GM10248 (cell line): Measurements from ENCODE around the gene SUSD6.

Experiments
- CTCF ChIA-PET: fragments of 300-600 bp; sonication (Branson Sonifier 250); formaldehyde crosslinking; extraction: SDS; loops from one replicate; lab custom pipeline; 2021; ENCODE audit warnings: antibody characterized with exemption; lab: Yijun Ruan, JAX
- POLR2A ChIA-PET: fragments of 350-650 bp; sonication (Branson Sonifier 250); formaldehyde crosslinking; extraction: SDS; loops from one replicate; lab custom pipeline; 2020; ENCODE audit warnings: antibody characterized with exemption; lab: Yijun Ruan, JAX
- DNase-seq: peaks from one replicate; pipeline ENCODE4 v3.0.0; 2012; ENCODE audit errors: extremely low spot score
- CTCF ChIP-seq: IDR thresholded peaks from 2 replicates; pipeline ENCODE4 v1.5.1; 2012; ENCODE audit warnings: mild to moderate bottlenecking, low read depth; ENCODE audit errors: extremely low read depth, missing control alignments, control extremely low read depth

The SUSD6 gene, protein sequence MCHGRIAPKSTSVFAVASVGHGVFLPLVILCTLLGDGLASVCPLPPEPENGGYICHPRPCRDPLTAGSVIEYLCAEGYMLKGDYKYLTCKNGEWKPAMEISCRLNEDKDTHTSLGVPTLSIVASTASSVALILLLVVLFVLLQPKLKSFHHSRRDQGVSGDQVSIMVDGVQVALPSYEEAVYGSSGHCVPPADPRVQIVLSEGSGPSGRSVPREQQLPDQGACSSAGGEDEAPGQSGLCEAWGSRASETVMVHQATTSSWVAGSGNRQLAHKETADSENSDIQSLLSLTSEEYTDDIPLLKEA

DNA sequence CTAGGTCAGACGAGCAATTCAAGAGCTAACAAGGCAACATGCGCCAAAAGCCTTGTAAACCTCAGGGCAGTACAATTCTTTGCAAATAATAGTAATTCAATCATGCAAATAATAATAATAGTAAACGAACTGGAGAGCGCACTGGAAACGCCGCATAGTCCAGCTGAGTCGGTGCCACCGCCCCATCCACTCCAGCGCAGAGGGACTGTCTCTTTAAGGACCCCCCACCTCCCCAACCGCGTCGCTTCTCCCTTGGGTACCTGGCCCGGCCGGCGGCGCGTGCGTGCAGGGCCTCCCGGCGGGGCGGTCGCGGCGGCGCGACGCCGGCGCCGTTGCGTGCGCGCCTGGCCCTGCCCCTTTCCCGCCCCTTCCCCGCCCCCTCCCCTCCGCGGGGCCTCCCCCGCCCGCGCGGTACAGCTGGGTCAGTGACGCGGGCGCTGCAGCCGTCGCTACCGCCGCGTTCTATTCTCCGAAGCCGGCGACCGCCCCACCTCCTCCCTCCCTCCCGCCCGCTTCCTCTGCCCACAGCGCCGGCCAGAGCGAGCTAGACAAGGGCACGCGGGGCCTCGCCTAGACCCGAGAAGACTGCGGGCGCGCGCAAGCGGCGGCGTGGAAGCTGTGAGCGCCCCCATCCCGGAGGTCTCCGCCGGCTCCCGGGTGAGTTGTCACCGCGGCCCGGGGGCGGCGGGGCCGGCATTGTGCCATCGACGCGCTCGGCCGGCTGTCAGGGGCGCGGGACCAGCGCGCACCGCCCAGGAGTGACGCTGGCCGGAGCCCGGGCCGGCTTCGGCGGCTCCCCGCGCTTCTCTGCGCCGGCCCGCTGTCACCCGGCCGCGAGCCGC is at the start of gene SUSD6:
TSS of gene SUSD6 (plus strand) at position 425 of the 842 bp plus-strand sequence. CDS start 46,997 bp downstream, outside the sequence.
- peak; percentile 94 for DNase-seq
- no peak for TF ChIP-seq CTCF
- CTCF ChIA-PET, result interaction anchor here (1.1 to 2.0 kb wide), 6 partner anchors 10 to 72 kb away, joined by 3 to 6 read pairs (median 3); no protein-coding TSS in a partner anchor
- POLR2A ChIA-PET, result interaction anchor here (1.0 to 2.3 kb wide), 2 partner anchors 12 to 14 kb away, joined by 6 to 8 read pairs; no protein-coding TSS in a partner anchor

DNA sequence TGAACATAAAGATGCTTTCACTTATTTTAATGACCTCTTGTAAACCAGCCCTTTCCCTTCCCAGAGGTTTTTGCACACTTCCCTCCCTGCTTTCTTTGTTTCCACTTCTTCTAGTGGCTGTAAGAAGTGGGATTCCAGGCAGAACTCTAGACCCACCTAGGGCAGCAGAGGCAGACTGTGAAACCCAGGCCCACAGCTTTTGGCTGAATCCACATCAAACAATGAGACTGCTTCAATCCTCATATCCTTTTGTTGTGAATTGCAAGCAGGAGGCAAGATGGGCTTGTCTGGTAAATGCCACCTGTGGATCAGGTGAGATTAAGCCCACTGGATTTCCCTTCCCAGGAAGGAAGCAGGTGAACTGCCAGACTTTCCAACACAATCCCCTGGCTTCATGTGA is 49.5 kb upstream of the SUSD6 start:
- TF ChIP-seq CTCF, result no peak
- POLR2A ChIA-PET, result no interaction called here
- CTCF ChIA-PET, result interaction anchor here (1.0 to 2.8 kb wide), 5 partner anchors 13 to 319 kb away, joined by 3 to 8 read pairs (median 3); no protein-coding TSS in a partner anchor
- no peak for DNase-seq

DNA sequence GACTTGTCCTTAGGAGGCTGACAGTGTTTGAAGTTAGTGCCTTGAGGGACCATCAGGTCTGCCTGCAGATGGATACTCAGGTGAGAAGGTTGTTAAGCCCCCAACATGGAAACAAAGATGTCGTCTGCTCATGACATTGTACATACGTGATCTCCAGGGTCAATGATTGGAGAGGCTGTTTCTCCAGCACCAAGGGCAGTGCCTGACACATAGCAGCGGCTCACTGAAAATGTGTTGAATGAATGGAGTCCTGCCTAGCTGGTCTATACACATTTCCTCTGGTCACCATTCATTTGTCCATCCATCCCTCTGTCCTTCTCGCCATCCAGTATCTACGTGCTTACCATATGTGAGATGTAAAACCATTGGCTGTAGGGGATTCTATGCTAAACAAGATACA is 43.8 kb upstream of the SUSD6 start:
- CTCF ChIA-PET, result no interaction called here

DNA sequence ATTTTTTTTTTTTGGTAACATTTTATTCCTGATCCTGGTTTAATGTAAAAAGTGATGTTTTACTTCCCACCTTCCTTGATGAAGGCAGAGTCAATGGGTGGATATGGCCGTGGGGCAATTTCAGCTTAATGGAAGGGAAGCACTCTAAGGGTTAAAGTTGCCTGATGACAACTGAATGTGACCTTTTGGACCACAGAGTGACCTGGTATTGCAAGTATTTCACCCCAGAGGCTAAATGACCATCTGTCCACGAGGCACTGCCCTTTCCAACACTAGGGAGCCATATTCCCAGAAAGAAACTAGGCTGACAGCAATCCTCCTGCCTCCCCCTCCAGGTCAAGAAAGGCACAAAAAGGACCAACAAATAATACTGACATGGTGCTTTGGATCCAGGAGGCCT is 41.5 kb upstream of the SUSD6 start:
- POLR2A ChIA-PET, result no interaction called here
- CTCF ChIA-PET, result interaction anchor here (0.9 kb wide), 1 partner anchor 15 kb away, joined by 3 read pairs; no protein-coding TSS in a partner anchor
- DNase-seq, result no peak
- TF ChIP-seq CTCF, result no peak

More for the DNA sequence above, 43.8 kb upstream of the SUSD6 start:
- no peak for TF ChIP-seq CTCF
- POLR2A ChIA-PET, result no interaction called here
- DNase-seq, result no peak

DNA sequence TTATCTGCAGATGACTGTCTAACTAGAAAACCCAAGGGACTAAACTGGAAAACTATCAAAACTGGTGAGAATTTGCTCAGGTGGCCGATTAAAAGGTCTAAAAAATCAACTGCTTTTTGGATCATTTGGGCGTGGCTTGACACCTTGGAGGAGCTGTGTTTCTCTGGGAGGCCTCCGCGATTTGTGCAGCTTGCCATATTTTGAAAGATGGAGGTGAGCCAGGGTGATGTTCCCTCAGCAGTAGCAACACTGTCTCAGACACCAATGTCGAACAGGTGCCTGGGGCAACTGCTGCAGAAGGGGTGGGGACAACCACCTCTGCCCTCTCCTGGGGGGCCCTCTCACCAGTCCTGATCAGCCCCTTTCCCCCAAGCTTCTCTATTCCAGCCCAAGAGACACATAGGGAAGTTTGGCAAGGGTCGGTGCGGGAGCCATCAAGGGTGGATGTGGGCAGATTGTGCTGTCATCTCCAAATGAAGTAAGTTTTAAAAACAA is 40.5 kb upstream of the SUSD6 start:
- POLR2A ChIA-PET, result no interaction called here
- TF ChIP-seq CTCF, result no peak

DNA sequence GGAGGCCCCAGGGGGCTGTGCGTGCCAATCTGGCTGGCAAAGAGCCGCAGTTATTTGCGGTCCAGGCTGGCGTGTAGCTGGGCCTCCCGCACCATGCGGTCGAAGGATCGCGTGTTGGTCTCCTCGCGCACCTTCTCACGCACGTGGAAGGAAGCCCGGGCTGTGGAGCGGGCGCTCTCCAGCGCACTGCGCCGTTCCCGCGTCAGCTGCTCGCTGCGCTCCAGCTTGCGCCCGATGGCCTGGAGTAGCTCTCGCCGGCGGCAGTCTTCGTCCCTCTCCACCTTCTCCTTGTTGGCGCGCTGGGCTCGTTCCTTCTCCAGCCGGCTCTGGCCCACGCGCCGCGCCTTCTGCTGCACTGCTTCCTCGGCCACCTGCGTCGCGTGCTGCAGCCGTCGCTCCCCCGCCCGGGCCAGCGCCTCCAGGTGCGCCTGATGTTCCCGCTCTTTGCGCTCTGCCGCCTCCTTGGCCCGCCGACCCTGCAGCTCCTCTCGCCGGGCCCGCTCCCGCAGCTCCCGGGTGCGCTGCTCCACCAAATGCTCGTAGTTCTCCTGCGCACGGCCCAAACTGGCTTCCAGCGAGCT is 39.9 kb upstream of the SUSD6 start:
- CTCF ChIA-PET, result interaction anchor here (0.7 to 2.9 kb wide), 5 partner anchors 11 to 332 kb away, joined by 3 to 9 read pairs (median 4); no protein-coding TSS in a partner anchor
- POLR2A ChIA-PET, result no interaction called here
- no peak for DNase-seq
- TF ChIP-seq CTCF, result no peak

More for the DNA sequence above, 40.5 kb upstream of the SUSD6 start:
- DNase-seq, result no peak
- CTCF ChIA-PET, result interaction anchor here (0.9 to 1.4 kb wide), 3 partner anchors 14 to 332 kb away, joined by 3 to 4 read pairs (median 4); no protein-coding TSS in a partner anchor
